GM20000 (cell line): Measurements from ENCODE around the gene NPR1.

Experiments used
- DNase-seq: peaks from one replicate; pipeline ENCODE4 v3.0.0; 2012; ENCODE audit warnings: low spot score
- TF ChIP-seq, protein P1 (sequence below): IDR thresholded peaks from 2 replicates; pipeline ENCODE4 v1.5.1; 2012; ENCODE audit warnings: mild to moderate bottlenecking, control low read depth; ENCODE audit errors: extremely low read depth, missing control alignments

The NPR1 gene

GRCh38 chr1:153734396-153735089 lies 56.1 kb downstream of the NPR1 start:
- no peak for DNase-seq
- TF ChIP-seq, protein P1, sequence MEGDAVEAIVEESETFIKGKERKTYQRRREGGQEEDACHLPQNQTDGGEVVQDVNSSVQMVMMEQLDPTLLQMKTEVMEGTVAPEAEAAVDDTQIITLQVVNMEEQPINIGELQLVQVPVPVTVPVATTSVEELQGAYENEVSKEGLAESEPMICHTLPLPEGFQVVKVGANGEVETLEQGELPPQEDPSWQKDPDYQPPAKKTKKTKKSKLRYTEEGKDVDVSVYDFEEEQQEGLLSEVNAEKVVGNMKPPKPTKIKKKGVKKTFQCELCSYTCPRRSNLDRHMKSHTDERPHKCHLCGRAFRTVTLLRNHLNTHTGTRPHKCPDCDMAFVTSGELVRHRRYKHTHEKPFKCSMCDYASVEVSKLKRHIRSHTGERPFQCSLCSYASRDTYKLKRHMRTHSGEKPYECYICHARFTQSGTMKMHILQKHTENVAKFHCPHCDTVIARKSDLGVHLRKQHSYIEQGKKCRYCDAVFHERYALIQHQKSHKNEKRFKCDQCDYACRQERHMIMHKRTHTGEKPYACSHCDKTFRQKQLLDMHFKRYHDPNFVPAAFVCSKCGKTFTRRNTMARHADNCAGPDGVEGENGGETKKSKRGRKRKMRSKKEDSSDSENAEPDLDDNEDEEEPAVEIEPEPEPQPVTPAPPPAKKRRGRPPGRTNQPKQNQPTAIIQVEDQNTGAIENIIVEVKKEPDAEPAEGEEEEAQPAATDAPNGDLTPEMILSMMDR, result no peak

DNA sequence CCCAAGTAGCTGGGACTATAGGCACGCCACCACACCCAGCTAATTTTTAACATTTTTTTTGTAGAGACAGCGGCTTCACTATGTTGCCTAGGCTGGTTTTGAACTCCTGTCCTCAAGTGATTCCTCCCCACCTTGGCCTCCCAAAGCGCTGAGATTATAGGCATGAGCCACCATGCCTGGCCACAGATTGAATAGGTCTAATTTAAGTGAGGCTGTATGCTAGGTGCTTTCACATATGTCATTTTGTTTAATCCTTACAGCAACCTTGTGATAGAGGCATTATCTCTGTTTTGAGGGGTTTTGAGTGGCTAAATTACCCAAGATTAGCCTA lies 56.6 kb downstream of the NPR1 start:
- TF ChIP-seq, protein P1, result no peak
- DNase-seq, result no peak

GRCh38 chr1:153741986-153742385 lies 63.5 kb downstream of the NPR1 start:
- TF ChIP-seq, protein P1, result no peak

DNA sequence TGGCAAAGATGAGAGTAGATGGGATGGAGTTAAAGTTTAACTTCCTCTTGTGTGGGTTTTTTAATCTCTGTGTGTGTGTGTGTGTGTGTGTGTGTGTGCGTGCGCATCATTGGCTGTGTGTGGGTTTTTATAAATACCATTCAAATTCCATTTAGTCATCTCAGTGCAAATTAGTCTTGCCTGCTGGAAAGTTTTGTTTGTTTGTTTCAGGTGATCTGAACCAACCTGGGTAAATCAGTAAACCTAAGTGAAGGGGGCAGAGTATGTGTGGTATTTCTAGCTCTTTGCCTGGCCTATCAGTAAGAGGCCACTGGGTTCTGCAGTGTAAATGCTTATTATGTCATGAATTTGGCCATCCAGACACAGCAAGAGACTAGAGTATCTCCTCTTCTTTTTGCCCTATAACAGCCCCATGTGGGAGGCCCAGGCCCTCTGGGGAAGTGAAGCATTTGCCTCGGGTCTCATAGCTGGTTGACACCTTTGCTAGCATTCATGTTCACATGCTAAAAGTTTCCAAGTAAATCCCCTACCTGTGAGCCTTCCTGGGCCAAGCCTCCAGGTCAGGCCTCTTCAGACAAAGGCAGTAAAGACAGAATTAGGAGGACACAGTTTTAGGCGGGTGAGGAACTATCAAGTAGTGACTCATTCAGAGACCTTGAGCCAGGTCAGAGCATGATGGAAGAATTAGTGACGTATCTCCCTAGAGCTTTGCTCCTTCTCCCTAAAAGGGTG lies 64.1 kb downstream of the NPR1 start:
- TF ChIP-seq, protein P1, result no peak
- peak; percentile 45 for DNase-seq

More at GRCh38 chr1:153741986-153742385, 63.5 kb downstream of the NPR1 start:
- no peak for DNase-seq
